Measurements from ENCODE around the gene RAB23.

The RAB23 gene

GRCh38 chr6:57256541-57256940 lies 34.4 kb upstream of the RAB23 start:
- H3K4me3 ChIP-seq (ENCODE audit: low read depth, low read length), result no peak overlapping the region
- ChIA-PET CTCF (no interaction called here), POLR2A (no interaction called here)
- TF ChIP-seq CTCF (IDR thresholded peaks at IDR 0.05; ENCODE audit: insufficient read depth, low read length, missing control alignments), result no peak
- DNase-seq (ENCODE audit: low read depth, low spot score), result no peak

- ChIA-PET POLR2A (no interaction called here), CTCF (no interaction called here)
- DNase-seq (ENCODE audit: low read depth, low spot score), result no peak
- no peak overlapping the region for H3K4me3 ChIP-seq (ENCODE audit: low read depth, low read length)
- TF ChIP-seq CTCF (IDR thresholded peaks at IDR 0.05; ENCODE audit: insufficient read depth, low read length, missing control alignments), result no peak
Measured at GRCh38 chr6:57255451-57256169, 33.5 kb upstream of the RAB23 start.

GRCh38 chr6:57254055-57254717 lies 32.1 kb upstream of the RAB23 start:
- H3K4me3 ChIP-seq (ENCODE audit: low read depth, low read length), result no peak overlapping the region
- POLR2A ChIA-PET, result interaction anchor here (2.0 kb wide), 1 partner anchor 8 kb away, joined by 6 read pairs; no protein-coding TSS in a partner anchor
- CTCF ChIA-PET, result interaction anchor here (2.0 to 3.0 kb wide), 2 partner anchors 9 to 13 kb away, joined by 4 to 11 read pairs; no protein-coding TSS in a partner anchor
- DNase-seq (ENCODE audit: low read depth, low spot score), result no peak
- no peak for TF ChIP-seq CTCF (IDR thresholded peaks at IDR 0.05; ENCODE audit: insufficient read depth, low read length, missing control alignments)

- H3K4me3 ChIP-seq (ENCODE audit: low read depth, low read length), result no peak overlapping the region
- no peak for DNase-seq (ENCODE audit: low read depth, low spot score)
- CTCF ChIA-PET, result interaction anchor here (0.6 to 3.0 kb wide), 4 partner anchors 8 to 63 kb away, joined by 3 to 14 read pairs (median 8); no protein-coding TSS in a partner anchor
- POLR2A ChIA-PET, result interaction anchor here (0.6 to 2.0 kb wide), 4 partner anchors 9 to 61 kb away, joined by 3 to 6 read pairs (median 3); no protein-coding TSS in a partner anchor
- no peak for TF ChIP-seq CTCF (IDR thresholded peaks at IDR 0.05; ENCODE audit: insufficient read depth, low read length, missing control alignments)
Measured at GRCh38 chr6:57252975-57253374, 30.9 kb upstream of the RAB23 start.

GRCh38 chr6:57252137-57252536 lies 30.0 kb upstream of the RAB23 start:
- CTCF ChIA-PET, result interaction anchor here (1.4 to 3.0 kb wide), 4 partner anchors 9 to 64 kb away, joined by 3 to 14 read pairs (median 8); partner anchors contain the start of gene RAB23
- POLR2A ChIA-PET, result interaction anchor here (1.2 kb wide), 1 partner anchor 15 kb away, joined by 3 read pairs; no protein-coding TSS in a partner anchor

More at GRCh38 chr6:57252137-57252536, 30.0 kb upstream of the RAB23 start:
- no peak for TF ChIP-seq CTCF (IDR thresholded peaks at IDR 0.05; ENCODE audit: insufficient read depth, low read length, missing control alignments)
- no peak overlapping the region for H3K4me3 ChIP-seq (ENCODE audit: low read depth, low read length)
- no peak for DNase-seq (ENCODE audit: low read depth, low spot score)

Data from AG04449 (cell line).